ENCODE data around the gene CABYR. TPM values are rescaled to one million over a fixed set of nuclear protein-coding genes. Genes with fewer than 3 reads are reported as not detected.

Gene CABYR, protein sequence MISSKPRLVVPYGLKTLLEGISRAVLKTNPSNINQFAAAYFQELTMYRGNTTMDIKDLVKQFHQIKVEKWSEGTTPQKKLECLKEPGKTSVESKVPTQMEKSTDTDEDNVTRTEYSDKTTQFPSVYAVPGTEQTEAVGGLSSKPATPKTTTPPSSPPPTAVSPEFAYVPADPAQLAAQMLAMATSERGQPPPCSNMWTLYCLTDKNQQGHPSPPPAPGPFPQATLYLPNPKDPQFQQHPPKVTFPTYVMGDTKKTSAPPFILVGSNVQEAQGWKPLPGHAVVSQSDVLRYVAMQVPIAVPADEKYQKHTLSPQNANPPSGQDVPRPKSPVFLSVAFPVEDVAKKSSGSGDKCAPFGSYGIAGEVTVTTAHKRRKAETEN
- 0.39 and 0.73 TPM in 2 replicates for total RNA-seq

DNA sequence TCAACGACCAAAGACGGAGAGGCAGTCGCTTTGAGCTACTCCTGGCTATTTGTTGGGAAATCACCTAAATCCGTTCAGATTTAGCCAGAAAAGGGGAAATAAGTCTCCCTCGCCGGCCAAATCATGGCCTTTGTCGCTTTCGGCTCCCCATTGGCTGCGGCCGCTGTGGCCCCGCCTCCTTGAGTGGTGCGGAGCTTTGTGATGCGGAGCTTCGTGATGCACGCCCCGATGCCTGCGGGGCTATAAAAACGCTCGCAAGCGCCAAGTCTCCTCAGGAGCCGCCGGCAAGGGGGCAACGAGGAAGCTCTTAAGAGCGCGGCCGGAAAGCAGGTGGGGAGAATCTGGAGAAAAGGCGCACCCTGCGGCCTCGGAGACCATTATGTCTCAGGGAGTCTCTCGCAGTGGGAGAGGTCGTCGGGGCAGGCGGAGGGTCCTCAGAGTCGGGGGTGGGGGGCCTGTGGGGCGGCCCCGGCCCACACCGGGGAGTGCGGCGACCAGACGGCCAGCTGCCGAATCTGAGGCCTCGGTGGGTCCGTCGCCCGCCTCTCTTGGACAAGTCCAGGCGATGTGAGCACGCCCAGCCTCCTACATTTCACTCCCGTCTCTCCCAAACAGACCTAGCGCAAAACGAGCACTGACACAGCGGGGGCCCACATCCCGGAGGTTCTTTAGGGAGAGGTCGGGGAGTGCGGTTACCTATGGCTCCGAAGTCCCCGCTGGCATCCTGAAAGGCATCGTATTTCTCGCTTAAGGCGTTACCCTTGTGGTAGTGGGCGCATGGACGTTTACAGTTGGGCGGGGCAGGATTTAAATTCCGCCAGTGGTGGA is at the start of gene CABYR:
Gene CABYR, plus strand, starts transcription at position 274 of the 828 bp plus-strand sequence. CDS start 4,053 bp downstream, outside the sequence.
- intact Hi-C loops (cut with micrococcal nuclease): no loop called here

DNA sequence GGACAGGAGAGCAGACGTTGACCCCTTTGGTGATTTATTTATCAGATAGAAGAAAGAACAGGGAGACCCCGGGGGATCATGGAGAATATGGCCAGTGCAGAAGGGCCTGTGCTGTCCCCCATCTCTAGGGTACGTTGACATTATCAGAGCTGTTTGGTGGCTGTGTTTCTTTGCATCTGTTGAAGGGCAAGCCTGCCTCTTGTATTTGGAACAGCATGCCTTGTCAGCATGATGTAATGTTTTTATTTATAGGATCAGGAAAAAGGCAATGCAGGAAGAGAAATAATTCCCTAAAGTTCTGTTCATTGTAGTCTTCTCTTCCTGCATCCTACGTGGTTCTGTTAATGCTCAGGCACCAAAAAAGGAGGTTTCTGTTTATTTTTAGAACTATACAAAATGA is 49.8 kb upstream of the CABYR start:
- intact Hi-C loops (cut with micrococcal nuclease): no loop called here

DNA sequence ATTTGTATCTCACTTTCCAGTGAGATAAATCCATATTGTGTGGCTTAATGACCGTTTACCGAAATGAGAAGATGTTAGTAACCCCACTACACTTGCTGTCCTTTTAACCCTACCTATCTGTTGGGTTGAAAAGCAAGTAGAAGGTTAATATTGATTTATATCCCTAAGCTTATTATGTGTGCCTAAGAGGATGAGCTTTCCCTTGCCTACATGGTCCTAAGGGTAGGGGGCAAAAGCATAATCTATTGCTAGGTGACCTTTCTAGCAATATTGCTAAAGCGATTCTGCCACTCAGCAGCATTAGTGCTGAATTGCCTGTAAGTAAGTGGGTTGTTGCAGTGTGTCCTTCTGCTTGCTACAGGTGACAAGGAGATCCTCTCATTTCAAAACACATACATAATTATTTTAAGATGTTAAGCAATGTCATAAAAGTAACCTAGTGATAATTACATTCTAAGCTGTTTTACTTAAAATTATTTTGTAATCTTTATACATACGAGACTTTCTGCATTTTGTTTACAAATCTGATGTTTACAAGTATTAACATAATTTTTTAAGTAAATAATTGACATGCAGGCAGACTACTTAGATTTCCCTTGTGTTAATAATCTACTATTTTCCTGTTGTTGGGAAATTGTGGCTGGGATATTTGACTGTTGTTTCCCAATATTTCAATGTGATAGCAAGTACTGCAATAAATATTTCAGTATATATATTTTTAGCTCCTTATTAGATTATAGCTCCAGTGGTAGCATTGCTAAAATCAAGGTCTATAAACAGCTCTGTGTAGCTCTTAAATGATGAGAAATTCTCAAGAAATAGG is 49.1 kb upstream of the CABYR start:
- intact Hi-C loops (cut with micrococcal nuclease): no loop called here

DNA sequence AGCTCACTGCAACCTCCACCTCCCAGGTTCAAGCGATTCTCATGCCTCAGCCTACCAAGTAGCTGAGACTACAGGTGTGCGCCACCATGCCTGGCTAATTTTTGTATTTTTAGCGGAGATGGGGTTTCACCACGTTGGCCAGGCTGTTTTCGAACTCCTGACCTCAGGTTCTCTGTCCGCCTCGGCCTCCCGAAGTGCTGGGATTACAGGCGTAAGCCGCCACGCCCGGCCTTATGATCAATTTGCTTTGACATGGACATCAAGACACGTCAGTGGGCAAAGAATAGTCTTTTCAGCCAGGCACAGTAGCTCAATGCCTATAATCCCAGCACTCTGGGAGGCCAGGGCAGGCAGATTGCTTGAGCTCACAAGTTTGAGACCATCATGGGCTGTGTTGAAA is 48.0 kb upstream of the CABYR start:
- intact Hi-C loops (cut with micrococcal nuclease): no loop called here

DNA sequence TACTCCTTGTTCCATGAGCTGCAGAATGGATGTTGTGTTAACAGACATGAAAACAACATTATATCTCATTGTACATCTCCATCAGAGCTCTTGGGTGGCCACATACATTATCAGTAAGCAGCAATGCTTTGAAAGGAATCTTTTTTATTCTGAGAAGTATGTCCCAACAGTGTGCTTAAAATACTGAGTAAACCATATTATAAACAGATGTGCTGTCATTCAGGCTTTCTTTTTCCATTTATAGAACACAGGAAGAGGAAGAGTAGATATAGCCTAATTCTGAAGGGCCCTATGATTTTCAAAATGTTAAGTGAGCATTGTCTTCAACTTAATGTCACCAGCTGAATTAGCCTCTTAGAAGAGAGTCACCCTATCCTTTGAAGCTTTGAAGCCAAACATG is 44.3 kb upstream of the CABYR start:
- intact Hi-C loops (cut with micrococcal nuclease): no loop called here

DNA sequence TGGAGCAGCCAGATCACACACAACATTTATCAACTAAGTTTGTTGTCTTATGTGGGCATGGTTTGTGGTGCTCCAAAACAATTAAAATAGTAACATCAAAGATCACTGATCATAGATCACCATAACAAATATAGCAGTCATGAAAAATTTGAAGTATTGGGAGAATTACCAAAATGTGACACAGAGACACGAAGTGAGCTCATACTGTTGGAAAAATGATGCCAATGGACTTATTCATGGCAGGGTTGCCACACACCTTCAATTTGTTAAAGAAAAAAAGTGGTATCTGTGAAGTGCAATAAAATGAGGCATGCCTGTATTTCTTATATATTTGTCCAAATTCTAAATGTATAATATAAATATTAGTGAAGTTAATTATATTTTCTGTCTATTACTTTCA is 42.9 kb upstream of the CABYR start:
- intact Hi-C loops (cut with micrococcal nuclease): no loop called here

DNA sequence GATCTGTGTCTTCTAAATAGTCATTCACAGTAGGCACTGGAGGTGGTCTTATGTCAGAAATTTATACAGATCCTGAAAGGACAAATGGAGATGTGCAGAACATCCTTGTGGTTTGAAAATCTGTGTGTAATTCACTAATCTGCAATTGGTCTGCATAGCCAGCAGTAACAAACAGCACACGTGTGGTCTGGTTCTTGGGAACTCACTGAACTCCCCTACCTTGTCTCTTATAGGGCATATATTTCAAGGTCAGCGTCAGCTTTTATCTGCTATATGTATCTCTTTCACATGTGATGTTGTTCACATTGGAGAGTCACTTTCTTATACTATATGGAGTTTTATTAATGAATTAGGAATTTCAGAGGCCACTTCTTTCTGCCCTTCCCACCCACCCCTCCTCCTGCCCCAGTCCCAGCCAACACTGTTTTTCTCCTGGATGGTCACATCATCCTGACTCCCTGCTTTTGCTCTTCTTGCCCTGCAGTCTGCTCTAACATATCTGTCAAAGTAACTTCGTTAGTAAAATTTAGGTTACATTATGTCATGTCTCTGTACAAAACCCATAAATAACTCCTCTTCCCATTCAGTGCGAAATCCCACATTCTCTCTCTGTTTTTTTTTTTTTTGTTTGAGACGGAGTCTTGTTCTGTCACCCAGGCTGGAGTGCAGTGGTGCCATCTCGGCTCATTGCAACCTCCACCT is 35.4 kb upstream of the CABYR start:
- intact Hi-C loops (cut with micrococcal nuclease): no loop called here

DNA sequence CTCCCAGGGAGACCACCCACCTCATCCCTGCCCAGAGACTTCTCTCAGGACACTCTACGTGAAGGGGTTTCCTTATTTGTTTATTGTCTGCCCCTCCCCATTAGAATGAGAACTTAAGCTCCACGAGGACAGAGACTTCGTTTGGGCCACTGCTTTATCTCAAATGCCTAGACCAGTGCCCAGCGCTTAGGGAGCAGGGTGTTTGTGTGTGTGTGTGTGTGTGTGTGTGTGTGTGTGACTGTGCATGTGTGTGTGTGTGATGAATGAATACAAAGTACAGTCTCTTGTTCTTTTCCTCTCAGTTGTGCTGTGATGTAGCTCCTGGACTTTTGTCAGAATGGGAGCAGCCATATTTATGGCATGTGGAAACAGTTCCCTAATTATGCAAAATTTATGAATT is 34.4 kb upstream of the CABYR start:
- intact Hi-C loops (cut with micrococcal nuclease): no loop called here

DNA sequence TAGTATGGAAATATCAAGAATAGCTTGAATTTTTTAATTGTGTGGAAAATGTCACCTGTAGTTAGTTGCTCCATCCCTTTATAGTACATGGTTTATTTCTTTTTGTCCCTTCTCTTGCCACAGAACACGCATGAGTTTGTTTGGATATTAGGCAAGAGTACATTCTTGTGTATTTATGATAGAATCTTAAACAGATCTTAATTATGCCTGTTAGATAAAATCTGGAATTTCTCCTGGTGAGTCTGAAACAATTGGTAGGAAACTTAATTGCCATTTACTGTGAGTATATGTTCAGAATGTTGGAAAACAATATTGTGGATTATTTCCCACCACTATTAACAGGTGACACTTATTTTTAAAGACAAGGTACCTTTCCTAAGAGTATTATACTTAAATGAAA is 30.2 kb upstream of the CABYR start:
- intact Hi-C loops (cut with micrococcal nuclease): no loop called here

DNA sequence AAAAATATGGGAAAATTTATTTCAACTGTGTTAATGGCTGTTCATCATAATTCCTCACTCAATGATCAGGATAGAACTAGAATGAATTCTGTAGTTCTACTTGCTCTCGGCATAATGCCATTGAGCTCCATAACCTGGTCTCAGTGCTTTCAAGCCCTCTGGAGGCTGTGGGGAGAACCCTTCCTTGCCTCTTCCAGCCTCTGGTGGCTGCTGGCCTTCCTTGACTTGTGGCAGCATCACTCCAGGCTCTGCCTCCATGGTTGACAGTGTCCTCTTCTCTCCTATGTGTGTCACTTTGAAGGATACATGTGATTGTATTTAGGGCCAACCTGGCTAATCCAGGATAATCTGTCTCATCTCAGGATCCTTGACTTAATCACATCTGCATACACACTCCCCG is 26.9 kb upstream of the CABYR start:
- intact Hi-C loops (cut with micrococcal nuclease): no loop called here

DNA sequence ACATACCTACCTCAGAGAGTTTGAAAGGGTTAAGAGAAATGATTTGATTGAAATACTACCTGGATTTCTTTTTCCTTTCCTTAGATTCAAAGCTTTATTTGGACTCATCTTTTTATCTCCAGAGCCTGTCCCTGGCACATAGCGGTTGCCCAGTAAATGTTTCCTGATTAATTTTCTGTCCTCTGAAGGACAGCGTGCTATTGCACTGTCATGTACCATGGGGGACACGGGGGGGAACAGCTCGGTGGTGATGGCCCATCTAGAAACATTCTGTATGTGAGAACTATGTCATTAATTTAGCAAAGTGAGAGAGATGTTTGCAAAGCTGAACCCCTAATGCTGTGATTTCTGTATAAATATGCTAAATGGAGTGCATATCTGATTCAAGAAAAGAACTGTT is 26.4 kb upstream of the CABYR start:
- intact Hi-C loops (cut with micrococcal nuclease): no loop called here

DNA sequence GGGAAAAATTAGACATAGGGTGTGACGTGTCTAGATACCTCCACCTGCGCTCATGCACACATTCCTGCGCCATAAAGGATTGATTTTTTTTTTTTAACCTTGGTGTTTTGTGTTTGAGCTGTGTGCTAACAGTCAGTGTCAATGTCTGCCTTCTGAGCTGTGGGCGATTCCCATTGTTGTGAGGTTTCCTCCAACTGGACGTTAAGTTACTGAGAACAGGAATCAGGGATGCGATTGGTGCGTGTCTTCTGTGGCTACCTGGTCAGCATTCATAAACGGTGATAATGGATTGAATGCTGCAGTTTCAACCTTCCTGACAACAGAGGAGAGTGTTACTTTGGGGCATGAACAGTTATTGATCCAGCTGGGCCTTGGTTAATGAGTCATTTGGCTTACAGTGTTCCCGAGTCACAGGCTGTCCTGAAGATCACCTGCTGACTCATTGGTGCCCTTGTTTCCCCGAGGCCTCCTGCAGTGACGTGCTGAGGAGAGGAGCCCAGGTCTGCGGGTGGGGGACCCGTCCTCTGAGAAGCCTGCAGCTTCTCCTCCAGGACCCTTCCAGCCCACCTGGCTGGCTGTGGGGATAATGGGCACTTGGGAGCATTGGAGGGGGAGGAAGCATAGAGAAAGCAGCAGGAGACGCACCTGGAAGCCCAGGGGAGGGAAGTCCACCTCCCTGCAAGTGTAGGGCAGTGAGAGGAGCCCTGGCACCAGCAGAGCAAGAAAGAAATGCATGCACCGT is 25.8 kb upstream of the CABYR start:
- intact Hi-C loops (cut with micrococcal nuclease): no loop called here

DNA sequence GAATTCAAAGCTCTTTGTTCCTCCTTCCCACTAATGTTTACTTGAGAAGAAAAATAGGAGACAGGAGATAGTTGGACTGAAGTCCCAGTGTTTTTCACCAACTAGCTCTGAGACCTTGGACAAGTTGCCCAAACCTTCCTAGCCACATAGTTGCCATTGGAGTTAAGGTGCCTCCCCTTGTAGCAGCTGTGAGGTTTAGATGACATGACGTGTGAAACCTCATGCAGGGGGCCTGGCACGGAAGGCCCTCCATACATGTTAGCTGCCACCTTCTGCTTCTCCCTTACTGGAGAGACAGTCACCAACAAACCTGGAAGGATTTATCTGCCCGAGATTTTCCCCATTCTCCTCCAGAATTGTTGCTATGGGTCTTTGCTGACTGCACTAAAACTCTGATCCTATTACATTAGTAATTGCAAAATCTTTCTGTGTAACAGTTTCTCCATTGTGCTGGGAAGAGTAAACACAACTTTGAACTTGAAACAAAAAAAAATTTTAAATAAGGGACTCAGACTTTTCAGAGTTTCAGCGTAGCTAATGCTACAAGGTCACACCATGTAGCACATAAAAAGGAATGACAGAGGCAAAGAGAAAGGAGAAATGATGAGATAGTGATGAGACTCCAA is 23.8 kb upstream of the CABYR start:
- intact Hi-C loops (cut with micrococcal nuclease): loop anchor here (5.0 kb wide), 1 partner anchor 288 kb away; no protein-coding TSS in a partner anchor

DNA sequence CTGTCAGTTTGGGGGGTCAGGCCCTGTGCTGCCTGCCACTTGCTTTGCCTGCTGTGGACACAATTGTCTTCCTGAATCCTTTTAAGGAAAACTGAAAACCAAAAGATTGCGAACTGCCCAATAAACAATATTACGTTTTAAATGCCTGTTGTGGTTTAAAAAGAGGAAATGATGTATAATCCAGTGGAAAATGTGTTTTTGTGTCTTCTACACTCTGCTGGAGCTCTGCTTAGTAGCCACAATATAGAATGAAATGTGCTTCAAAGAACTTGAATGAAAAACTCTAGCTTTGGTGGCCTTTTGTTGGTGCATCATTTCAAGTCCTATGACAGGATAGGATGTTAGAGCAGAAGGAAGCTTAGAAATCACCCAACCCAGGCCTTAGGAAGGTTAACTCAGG is 23.2 kb upstream of the CABYR start:
- intact Hi-C loops (cut with micrococcal nuclease): loop anchor here (5.0 kb wide), 1 partner anchor 288 kb away; no protein-coding TSS in a partner anchor

DNA sequence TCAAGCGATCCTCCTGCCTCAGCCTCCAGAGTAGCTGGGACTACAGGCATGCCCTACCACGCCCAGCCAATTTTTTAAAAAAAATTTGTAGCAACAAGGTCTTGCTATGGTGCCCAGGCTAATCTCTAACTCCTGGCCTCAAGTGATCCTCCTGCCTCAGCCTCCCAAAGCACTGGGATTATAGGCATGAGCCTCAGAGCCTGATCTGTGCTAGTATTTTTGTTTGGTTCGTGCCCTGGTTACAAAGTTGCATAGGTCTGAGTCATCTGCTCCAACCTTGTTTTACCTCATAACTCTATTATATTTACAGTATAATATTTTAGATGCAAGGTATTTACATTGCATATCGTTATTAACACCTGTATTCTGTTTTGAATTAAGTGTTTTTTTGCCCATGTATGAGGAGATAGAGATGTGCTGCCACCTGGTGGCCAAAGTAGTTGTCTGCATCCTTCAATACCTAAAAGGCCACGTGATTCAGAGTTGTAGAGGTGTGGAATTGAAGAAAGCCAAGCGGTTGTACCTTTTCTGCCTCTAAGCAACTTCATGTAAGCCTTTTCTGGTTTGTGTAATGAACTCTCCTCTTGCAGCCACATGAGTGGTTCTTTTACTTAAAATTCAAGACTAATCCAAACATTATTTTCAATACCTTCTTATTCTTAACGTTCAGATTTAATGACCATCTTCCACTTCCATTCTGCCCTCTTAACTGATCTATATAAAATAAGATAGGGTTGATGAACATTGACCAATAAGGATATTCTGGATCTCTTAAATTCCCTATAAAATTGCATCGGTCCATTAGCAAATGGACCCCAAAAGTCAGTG is 19.9 kb upstream of the CABYR start:
- intact Hi-C loops (cut with micrococcal nuclease): loop anchor here (1.0 to 5.0 kb wide), 6 partner anchors 98 to 497 kb away; no protein-coding TSS in a partner anchor

DNA sequence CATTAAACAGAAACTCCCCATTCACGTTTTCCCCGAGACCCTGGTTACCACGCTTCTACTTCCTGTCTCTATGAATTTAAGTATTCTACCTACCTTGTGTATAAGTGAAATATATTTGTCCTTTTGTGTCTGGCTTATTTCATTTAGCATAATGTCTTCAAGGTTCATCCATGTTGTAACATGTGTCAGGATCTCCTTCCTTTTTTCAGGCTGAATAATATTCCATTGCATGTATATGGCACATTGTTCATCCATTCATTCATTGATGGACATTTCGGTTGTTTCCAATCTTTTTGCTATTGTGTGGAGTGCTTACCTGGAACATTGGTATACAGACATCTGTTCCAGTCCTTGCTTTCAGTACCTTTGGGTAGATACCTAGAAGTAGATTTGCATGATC is 18.2 kb upstream of the CABYR start:
- intact Hi-C loops (cut with micrococcal nuclease): no loop called here

DNA sequence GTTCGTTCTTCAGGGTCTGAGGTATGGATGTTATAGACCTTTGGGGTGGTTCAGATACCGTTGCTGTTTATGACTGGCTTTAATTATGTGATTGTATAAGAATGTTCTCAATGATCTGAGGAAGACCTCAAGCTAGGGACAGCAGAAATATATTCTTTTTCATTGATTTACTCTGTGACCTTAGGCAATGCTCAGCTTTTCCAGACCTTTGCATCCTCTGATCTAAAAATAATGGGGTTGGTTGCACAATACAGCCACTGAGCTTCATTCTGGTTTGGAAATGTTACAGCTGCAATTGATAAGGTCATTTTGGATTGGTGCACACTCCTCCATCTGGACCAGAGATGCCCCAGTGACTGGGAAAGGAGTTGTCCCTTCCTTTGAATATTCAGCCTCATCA is 17.2 kb upstream of the CABYR start:
- intact Hi-C loops (cut with micrococcal nuclease): no loop called here

DNA sequence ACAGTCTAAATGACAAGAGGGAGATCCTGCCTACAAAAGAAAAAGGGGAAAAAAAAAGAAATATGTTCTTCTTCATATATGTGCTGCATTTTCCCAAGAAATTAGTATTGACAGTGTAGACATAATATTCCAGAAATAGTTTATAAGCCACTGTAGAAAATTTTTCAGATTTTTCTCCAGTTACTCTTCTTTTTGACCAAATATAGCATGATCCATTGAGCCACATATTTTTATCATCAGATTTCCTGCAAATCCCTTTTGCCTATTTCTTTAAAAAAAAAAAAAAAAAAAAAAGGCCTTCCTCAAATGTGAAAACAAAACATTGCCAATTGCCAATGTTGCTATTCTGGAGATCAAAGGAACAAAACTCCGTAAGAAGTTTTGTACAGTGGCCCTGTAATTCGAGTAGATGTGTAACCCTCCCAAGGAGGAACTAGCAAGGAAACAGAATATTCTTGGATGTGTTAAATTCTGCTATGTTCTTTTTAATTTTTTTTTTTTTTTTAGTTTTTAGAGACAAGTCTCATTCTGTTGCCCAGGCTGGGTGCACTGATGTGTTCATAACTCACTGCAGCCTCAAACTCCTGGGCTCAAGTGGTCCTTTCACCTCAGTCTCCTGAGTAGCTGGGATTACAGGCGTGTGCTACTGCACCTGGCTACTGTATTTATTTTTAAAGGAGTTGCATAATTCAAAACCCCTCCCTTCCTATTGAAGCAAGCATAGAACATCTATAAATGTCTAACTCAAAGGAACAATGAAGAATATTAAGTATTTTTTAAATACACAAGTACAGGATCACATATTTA is 12.5 kb upstream of the CABYR start:
- intact Hi-C loops (cut with micrococcal nuclease): no loop called here

Measured in T-helper 2 cell treated with Interferon-gamma antibody and Interleukin-4, amounts not matched to agents 100 ng/mL and 5 ng/mL, for 36 hours (primary cell).